HG03064 (cell line): ENCODE results near the gene PMM2.
A peak's percentile ranks its signal among the peaks of the same experiment; 100 is the strongest.
"Not testable (repeated sequence)": the region's sequence is repeated elsewhere in the genome, so short reads cannot be mapped to it uniquely, and the experiment has no call there.

ENCODE experiments used
- ATAC-seq: cut with Tn5 transposase; IDR thresholded peaks from one replicate; pipeline ENCODE4 v1.9.1; 2021; ENCODE audit warnings: low read depth; ENCODE audit not compliant: unreplicated experiment

The PMM2 gene

DNA sequence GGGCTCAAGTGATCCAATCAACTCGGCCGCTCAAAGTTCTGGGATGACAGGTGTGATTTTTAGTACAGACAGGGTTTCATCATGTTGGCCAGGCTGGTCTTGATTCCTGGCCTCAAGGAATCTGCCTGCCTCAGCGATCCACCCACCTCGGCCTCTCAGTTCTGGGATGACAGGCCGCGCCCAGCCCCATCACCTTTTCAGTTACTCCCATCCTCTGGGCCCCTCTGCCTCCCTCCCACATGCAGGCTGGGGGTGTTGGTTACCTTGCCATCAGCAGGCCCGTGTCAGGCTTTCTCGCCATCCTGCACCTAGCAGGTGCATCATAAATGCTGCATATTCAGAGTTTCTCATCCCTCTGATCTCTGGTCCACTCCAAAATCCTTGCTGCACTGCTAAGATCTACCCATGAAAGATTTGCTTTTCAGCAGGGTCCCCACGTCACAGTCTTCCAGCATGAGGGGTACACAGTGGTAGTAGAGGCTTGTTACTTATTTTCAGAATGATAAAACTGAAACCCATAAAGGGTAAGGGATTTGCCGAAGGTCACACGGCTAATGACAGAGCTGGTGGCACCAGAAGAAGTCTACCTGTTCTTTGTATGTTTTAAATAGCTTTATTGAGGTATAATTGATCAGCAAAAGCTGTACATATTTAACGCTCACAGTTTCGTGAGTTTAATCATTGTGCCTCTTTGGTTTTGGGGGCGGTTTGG lies 16.6 kb downstream of the PMM2 start:
- no peak for ATAC-seq

- ATAC-seq, result no peak
These were observed 19.5 kb downstream of the PMM2 start for GRCh38 chr16:8816967-8817655.

DNA sequence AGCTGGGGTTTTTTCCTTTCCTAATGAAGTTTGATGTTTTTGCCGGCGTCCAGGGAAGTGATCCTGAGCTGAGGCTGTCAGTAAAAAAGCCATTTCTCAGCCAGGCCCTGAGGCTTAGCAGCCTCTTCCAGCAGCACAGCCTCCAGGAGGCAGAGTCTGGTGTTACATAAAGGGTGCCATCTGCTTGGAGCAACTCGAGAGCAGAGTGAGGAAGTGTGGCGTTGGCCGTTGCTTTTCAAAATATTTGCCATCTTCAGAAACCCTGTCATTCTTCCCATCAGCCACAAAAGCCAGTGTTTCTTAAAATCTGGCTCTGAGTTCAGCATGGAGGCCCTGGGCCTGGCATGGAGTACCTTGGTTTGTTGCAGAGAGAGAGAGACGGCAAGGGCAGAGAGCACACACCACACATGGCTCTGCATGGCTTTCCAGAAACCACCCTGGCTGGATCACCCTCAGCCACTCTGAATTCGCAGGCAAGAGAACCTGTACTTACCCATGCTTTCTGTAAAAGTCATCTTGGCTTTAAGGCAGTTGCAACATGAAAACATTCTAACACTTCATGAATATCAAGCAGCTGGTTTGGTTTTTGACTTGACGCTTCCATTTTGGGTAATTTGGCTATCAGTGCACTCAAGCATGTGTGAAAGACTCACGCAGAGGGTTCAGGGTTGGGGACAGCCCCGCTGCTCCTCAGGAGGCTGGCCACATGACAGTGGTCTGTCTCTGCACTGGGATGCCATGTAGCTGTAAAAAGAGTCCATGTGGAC lies 21.0 kb downstream of the PMM2 start:
- ATAC-seq, result peak; percentile 83

DNA sequence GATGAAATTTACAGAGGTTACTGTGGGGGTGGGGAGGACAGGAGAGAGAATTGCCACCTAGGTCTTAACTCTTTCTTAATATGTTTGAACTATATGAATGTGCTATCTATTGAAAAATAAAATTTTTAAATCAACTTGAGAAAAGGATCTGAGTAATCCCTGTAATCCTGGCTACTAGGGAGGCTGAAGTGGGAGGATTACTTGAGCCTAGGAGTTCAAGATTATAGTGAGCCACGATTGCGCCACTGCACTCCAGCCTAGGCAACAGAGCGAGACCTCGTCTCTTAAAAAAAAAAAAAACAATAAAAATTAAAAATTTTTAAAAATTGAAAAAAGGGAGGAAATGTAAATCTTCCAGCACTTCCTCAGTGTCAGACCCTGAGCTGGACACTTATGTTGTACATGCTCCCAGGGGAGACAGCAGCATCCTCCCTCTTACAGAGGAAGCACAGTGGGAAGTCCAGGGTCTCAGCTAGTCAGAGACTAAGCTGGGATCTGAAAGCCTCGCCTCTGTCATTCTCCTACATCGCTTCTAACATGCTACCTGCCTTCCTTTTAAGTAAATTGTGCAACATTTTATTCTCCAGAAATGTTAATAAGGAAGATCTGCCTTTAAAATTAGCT lies 21.9 kb downstream of the PMM2 start:
- ATAC-seq, result no peak

- no peak for ATAC-seq
These were observed 24.8 kb downstream of the PMM2 start for GRCh38 chr16:8822403-8822802.

GRCh38 chr16:8826278-8826879 lies 28.7 kb downstream of the PMM2 start:
- no peak for ATAC-seq

DNA sequence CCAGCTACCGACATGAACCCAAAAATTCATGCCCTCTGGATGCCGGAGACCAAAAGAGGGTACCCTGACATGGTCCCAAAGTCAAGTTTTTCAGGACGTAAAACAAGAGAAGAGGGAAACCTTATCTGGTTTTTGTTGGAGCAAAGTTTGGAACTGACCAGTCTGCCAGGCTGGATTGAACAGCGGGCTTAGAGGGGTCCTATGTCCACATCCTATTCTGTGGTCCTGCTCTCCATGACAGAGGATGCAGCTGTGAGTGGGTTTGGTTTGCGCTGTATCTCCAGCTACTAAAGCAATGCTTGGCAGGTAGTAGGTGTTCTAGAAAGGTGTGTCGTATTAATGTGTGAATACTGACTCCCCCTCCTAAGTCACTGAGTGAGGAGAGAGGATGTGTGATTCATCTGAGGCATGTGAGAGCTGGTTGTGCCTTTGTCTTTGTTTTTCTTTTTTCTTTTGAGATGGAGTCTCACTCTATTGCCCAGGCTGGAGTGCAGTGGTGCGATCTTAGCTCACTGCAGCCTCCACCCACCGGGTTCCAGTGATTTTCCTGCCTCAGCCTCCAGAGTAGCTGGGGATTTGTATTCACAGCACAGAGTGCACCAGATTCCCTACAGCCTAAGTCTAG lies 31.0 kb downstream of the PMM2 start:
- ATAC-seq, result no peak

DNA sequence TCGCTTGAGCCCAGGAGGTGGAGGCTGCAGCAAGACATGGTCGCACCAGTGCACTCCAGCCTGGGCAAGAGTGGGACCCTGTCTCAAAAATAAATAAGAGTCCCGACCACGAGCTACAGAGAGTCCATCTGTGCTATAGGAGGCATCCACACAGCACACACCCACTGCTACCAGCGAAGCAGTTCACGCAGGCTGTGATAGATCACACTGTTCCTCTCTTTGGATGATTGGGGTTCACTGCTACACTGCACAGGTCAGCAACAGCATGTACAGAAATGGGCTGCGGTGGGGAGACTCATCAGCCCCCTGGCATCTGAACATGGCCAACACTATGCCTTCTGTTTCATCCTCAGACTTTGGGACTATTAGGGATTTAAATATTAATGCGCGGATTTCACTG lies 33.8 kb downstream of the PMM2 start:
- ATAC-seq, result no peak

GRCh38 chr16:8831871-8832716 lies 34.5 kb downstream of the PMM2 start:
- no peak for ATAC-seq

DNA sequence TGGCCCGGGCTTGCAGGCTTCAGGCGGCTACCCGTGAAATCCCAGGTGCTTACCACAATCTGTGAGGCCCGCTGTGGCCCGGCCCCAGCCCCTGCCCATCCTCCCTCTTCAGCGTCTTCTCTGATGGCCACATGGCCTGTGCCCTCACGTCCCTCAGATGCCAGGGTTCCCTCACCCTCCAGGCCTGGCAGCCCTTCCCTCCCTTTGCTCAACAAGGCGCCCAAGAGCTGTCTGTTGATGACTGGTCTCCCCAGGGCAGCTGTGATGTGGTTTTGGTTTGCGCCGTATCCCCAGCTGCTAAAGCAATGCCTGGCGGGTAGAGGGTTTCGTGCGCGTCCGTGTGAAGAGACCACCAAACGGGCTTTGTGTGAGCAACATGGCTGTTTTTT lies 35.1 kb downstream of the PMM2 start:
- no peak for ATAC-seq

DNA sequence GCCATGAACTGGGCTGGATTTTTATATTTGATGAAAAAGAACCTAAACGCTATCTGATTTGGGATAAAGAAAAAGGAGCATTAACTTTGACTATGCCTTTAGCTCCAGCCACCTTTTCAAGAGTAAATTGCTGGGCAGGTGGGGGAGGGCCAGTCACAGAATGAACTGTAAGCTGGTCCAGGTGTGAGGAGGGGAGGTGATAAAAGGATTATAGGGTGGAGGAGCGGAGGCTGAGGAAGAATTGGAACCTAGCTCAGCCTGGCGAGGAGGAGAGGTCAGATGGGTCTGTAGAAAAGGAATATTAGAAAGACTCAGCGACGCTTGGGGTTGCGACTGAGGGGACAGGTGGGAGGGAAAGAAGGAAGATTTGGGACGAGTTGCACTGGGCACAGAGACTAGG lies 39.2 kb downstream of the PMM2 start:
- not testable (repeated sequence) for ATAC-seq

GRCh38 chr16:8837594-8837993 lies 40.0 kb downstream of the PMM2 start:
- not testable (repeated sequence) for ATAC-seq

DNA sequence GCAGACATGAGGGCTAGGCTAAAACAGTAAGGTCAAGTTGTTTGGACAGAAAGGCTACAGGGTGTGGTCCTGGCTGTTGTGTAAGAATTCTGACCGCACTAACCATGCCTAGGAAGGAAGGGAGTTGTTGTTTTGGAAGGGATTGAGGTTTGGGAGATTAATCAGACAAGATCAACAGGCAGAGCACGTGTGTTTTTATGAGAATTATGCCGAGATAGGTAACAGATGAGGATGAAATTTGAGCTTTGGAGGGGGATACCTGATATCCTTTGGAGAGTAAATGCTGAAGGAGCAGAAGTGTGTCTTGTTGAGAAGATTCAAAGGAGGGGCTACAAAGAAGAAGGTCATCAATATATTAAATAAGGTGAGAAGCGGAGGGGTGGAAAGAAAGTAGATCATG lies 44.4 kb downstream of the PMM2 start:
- not testable (repeated sequence) for ATAC-seq

DNA sequence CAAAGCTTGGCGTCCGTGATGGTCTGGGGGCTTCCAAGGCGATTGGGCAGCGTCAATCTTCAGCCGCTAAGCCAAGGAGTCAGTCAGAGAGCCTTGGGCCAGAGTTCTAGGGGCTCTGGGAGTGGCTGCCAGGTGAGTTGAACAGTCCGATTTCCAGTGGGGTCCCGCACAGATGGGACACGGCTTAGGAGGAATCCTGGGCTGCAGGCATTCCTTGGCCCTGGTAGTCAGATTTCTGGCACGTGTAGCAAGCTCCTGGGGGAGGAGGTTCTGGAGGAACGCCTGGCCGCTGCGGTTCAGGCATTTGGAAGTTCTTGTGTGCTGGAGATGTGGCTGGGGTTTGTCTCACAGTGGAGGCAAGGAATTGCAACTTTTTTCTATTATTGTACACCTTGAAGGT lies 45.7 kb downstream of the PMM2 start:
- not testable (repeated sequence) for ATAC-seq

GRCh38 chr16:8845699-8846298 lies 48.2 kb downstream of the PMM2 start:
- no peak for ATAC-seq

DNA sequence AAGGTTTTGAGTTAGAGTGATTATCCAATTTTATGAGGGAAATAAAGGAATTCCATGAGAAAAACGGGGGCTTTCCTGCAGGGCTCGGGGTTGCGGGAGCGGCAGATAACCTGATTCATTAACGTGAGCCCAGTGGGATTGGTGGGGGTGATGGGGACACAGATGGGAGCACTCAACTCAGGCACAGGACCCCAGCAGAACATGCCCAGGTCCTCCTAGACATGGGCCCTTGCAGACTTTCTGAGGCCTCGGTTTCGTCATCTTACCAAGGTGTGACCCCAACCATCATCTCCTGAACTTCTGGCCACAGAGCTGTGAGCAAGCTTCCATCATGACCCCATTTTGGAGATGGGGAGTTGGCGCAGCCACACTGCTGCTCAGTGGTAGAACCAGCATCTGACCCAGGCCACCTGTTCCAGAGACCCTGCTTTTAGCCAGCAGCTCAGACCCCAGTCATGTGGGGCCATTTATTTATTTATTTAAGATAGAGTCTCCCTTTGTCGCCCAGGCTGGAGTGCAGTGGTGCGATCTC lies 48.8 kb downstream of the PMM2 start:
- ATAC-seq, result no peak

GRCh38 chr16:8847145-8847544 lies 49.5 kb downstream of the PMM2 start:
- no peak for ATAC-seq

DNA sequence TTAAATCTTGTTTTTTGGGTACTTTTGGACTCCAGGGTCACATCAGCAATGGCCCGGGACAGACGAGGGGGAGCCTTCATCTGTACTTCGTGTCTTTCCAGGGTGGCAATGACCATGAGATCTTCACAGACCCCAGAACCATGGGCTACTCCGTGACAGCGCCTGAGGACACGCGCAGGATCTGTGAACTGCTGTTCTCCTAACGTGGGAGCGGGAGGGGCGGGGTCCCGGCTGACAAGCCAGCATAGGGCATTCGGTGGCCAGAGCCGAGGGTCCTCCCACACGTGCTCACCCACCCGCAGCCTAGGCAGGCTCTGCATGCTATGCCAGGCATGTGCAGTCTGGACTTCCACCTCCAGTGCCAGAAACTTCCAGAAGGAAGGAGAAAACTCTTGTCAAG lies 50.0 kb downstream of the PMM2 start:
- ATAC-seq, result no peak
